ENCODE results near the gene GMPR2. TPM values are rescaled to one million over a fixed set of nuclear protein-coding genes. Genes with fewer than 3 reads are reported as not detected.

The GMPR2 gene
- total and polyA plus RNA-seq, 8 donors = 63.6 to 117 (median 106) TPM

GRCh38 chr14:24274101-24274543 lies 41.4 kb downstream of the GMPR2 start:
- TF ChIP-seq, protein P1, sequence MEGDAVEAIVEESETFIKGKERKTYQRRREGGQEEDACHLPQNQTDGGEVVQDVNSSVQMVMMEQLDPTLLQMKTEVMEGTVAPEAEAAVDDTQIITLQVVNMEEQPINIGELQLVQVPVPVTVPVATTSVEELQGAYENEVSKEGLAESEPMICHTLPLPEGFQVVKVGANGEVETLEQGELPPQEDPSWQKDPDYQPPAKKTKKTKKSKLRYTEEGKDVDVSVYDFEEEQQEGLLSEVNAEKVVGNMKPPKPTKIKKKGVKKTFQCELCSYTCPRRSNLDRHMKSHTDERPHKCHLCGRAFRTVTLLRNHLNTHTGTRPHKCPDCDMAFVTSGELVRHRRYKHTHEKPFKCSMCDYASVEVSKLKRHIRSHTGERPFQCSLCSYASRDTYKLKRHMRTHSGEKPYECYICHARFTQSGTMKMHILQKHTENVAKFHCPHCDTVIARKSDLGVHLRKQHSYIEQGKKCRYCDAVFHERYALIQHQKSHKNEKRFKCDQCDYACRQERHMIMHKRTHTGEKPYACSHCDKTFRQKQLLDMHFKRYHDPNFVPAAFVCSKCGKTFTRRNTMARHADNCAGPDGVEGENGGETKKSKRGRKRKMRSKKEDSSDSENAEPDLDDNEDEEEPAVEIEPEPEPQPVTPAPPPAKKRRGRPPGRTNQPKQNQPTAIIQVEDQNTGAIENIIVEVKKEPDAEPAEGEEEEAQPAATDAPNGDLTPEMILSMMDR (IDR thresholded peaks at IDR 0.05) = no peak
- H3K9me3 ChIP-seq = no peaks in the 10 kb centered on the region
- peaks cover 23 to 81% of the 10 kb centered on the region in 2 donors for H3K4me1 ChIP-seq
- no peaks in the 10 kb centered on the region for H3K27me3 ChIP-seq
- peaks cover 0 to 12% of the 10 kb centered on the region in 2 donors for H3K36me3 ChIP-seq
- H3K27ac ChIP-seq = peak overlapping the region; percentile 97 to 99
- intact Hi-C loops (cut with DNase I) = no loop called here
- DNase-seq (peak in 1 of 4 donors; percentile 44), ATAC-seq (peak; percentile 49)
- H3K4me3 ChIP-seq = no peak overlapping the region

DNA sequence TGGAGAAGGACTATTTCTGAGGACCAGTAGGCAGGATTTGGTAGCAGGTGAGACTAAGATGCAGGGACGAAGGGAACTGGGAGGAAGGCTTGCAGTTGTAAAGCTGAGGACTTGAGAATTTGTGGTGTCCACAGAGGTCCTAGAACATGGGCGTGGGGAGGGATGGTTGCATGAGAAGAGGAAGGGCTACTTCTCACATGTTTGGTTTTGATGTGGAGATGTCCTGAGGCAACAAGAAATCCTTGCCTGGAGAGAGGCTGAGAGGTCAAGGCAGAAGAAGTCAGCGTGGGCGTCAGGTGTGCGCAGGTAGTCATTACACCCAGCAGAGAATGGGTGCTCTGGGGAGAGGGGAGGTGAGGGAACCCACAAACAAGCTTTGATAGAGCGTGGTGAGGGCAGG lies 44.3 kb downstream of the GMPR2 start:
- intact Hi-C loops (cut with DNase I) = no loop called here
- TF ChIP-seq, protein P1 (IDR thresholded peaks at IDR 0.05) = no peak
- Histone ChIP-seq H3K27me3 (no peaks in the 10 kb centered on the region), H3K27ac (peak overlapping the region in 1 of 2 donors; percentile 88), H3K9me3 (no peaks in the 10 kb centered on the region), H3K4me1 (peaks cover 15 to 99% of the 10 kb centered on the region in 2 donors), H3K36me3 (no peaks in the 10 kb centered on the region), H3K4me3 (no peak overlapping the region)
- ATAC-seq (no peak), DNase-seq (no peak)

DNA sequence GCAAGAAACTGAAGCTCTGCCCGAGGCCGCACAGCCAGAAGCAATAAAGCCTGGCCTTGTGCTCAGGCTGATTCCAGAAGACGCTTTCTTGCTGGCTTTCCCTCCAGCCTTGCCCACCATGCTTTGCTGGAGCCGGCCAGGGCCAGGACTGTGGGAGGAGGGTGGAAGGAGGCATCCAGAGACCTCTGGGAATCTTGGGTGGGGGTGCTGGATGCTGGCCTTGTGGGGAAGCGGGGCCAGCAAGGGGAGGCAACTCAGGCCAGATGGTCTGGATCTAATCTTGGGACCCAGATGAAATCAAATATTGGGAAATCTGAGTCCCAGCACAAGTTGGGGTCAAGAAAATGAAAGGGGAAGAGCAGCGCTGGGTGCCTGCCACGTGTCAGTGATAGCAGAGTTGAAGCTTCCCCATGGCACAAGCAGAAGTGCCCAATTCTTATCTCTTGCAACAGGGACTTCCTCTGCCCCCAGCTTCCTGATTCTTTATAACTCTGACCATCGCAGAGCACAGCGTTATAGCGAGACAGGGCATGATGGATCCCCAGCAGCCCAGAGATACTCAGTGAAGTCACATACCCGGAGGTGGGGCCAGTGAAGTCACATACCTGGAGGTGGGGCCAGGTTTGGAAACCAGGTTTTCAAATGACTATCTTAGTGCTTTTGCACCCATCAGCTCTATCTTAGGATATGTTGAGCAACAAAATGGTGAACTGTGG lies 45.0 kb downstream of the GMPR2 start:
- intact Hi-C loops (cut with DNase I) = no loop called here
- peak overlapping the region in 1 of 2 donors; percentile 88 for H3K27ac ChIP-seq
- H3K4me3 ChIP-seq = no peak overlapping the region
- no peaks in the 10 kb centered on the region for H3K27me3 ChIP-seq
- DNase-seq = peak in 1 of 4 donors; percentile 70
- H3K9me3 ChIP-seq = no peaks in the 10 kb centered on the region
- H3K4me1 ChIP-seq = peaks cover 10 to 99% of the 10 kb centered on the region in 2 donors
- no peak for ATAC-seq
- TF ChIP-seq, protein P1 (IDR thresholded peaks at IDR 0.05) = no peak
- H3K36me3 ChIP-seq = no peaks in the 10 kb centered on the region

DNA sequence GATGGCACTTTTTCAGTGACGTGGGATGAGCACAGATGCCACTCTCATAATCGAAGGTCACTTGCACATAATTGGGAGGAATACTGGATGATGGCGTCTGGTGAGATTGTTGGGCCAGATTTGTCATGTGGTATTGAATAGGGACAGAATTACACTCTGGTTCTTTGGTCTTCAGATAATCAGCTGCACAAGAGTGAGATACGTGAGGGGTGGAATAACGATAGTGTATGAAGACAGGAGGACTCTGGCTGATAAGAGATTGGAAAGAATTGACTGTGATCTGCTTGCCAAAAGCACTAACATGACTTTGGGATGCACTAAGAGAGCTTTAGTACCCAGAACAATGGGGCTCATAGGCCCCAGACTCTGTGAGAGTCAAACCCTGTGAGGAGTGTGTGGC lies 45.7 kb downstream of the GMPR2 start:
- DNase-seq (no peak), ATAC-seq (no peak)
- Histone ChIP-seq H3K36me3 (no peaks in the 10 kb centered on the region), H3K27me3 (no peaks in the 10 kb centered on the region), H3K4me1 (peaks cover 4 to 95% of the 10 kb centered on the region in 2 donors), H3K27ac (peak overlapping the region in 1 of 2 donors; percentile 88), H3K4me3 (no peak overlapping the region), H3K9me3 (no peaks in the 10 kb centered on the region)
- intact Hi-C loops (cut with DNase I) = no loop called here
- TF ChIP-seq, protein P1 (IDR thresholded peaks at IDR 0.05) = no peak

DNA sequence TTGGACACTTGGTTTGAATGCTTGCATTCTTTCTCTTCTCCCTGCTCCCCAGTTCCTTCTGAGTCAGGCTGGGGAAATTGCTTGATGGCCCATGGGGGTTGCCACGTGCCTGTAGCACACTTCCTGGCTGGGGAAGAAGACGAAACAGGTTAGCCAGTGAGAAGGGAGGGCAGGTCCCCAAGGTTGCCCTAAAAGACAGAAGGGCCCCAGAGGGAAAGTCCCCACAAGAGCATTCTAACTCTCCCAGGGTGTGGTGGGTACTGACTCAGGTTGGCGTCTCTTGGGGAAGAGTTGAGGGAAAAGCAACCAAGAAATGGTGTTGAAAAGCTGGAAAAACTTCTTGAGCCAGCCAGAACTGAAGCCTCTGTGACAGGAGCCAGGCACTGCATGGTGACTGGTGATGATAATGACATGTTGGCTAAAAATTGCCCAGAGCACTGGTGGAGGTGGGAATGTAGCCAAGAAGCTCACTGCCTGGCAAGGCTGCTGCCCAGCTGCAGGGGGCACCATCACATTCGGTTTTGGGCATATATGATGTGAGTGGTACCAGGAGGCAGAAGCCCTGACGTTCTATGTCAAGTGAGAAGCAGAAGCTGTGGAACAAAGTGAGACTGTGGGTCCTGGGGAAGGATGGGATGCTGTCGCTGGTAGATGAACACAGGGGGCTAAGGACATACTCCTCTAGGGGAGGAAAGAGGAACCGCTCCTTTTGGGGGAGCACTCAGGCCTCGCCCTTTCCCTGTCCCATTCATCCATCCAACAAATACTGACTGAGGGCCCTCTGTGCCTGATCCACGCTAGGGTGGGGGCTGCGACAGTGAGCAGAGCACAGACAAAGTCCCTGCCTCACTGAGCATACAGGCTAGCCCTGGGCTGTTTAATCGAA lies 46.8 kb downstream of the GMPR2 start:
- intact Hi-C loops (cut with DNase I) = no loop called here
- Histone ChIP-seq H3K4me1 (peaks cover 0 to 84% of the 10 kb centered on the region in 2 donors), H3K36me3 (no peaks in the 10 kb centered on the region), H3K27me3 (no peaks in the 10 kb centered on the region), H3K4me3 (no peak overlapping the region), H3K27ac (peak overlapping the region in 1 of 2 donors; percentile 88), H3K9me3 (no peaks in the 10 kb centered on the region)
- DNase-seq (no peak), ATAC-seq (no peak)
- TF ChIP-seq, protein P1 (IDR thresholded peaks at IDR 0.05) = no peak
